A673 (cell line): Measurements from ENCODE around the gene CSNK2B. TPM values are rescaled to one million over a fixed set of nuclear protein-coding genes. Genes with fewer than 3 reads are reported as not detected.

Experiments used
- BruUV-seq: library from RNA; stranded (reverse); fragments of 400-500 nt; replicated peaks from 2 replicates; lab custom pipeline; 2021; lab: Mats Ljungman, UMichigan
- CTCF ChIA-PET: fragments of 300-600 bp; sonication (Branson Sonifier 250); formaldehyde crosslinking; loops from one replicate; lab custom pipeline; 2022; ENCODE audit warnings: antibody characterized with exemption; lab: Charles Lee
- POLR2A ChIA-PET: fragments of 300-600 bp; sonication (Branson Sonifier 250); formaldehyde crosslinking; loops from one replicate; lab custom pipeline; 2022; ENCODE audit warnings: antibody characterized with exemption; ENCODE audit not compliant: low non-redundant PET; lab: Charles Lee
- DNase-seq: peaks from one replicate; pipeline ENCODE4 v3.0.0-alpha.2; 2015; ENCODE audit warnings: low spot score
- H3K27ac ChIP-seq: fragments of 200-600 bp; sonication (generic); 2 replicates; pipeline ENCODE4 v1.5.1; 2016; ENCODE audit warnings: mixed run types, low read depth, mild to moderate bottlenecking, mixed read lengths, antibody characterized with exemption, low read length; ENCODE audit not compliant: poor library complexity, severe bottlenecking
- H3K27me3 ChIP-seq: fragments of 200-600 bp; sonication (generic); replicated peaks from 2 replicates; pipeline ENCODE4 v1.6.1; 2017; ENCODE audit warnings: mixed run types, low read depth, mild to moderate bottlenecking, mixed read lengths, antibody characterized with exemption, low read length; ENCODE audit not compliant: insufficient read depth, poor library complexity
- H3K36me3 ChIP-seq: fragments of 200-600 bp; sonication (generic); 2 replicates; pipeline ENCODE4 v1.6.1; 2016; ENCODE audit warnings: mixed run types, mild to moderate bottlenecking, mixed read lengths, antibody characterized with exemption, low read length; ENCODE audit not compliant: insufficient read depth, poor library complexity, severe bottlenecking
- H3K4me1 ChIP-seq: fragments of 200-600 bp; sonication (generic); 2 replicates; pipeline ENCODE4 v1.6.1; 2017; ENCODE audit warnings: mixed run types, mild to moderate bottlenecking, mixed read lengths, antibody characterized with exemption, low read length; ENCODE audit not compliant: insufficient read depth, poor library complexity, severe bottlenecking
- H3K4me3 ChIP-seq: fragments of 200-600 bp; sonication (generic); 2 replicates; pipeline ENCODE4 v1.5.1; 2016; ENCODE audit warnings: low read depth, mixed run types, mild to moderate bottlenecking, mixed read lengths, low read length; ENCODE audit not compliant: poor library complexity, severe bottlenecking
- H3K9me3 ChIP-seq: fragments of 200-600 bp; sonication (generic); 2 replicates; pipeline ENCODE4 v1.6.1; 2016; ENCODE audit warnings: mixed run types, low read depth, mild to moderate bottlenecking, mixed read lengths, antibody characterized with exemption, low read length; ENCODE audit not compliant: poor library complexity, severe bottlenecking
- EZH2 ChIP-seq: fragments of 200-600 bp; sonication (generic); IDR thresholded peaks from 2 replicates; pipeline ENCODE4 v1.6.1; 2017; ENCODE audit warnings: borderline replicate concordance, low read depth, mild to moderate bottlenecking, mixed read lengths, antibody characterized with exemption, low read length; ENCODE audit not compliant: poor library complexity, severe bottlenecking
- intact Hi-C: fragments of 100-400 bp; cut with micrococcal nuclease; formaldehyde crosslinking; loops from one replicate; pipeline ENCODE4 v1.10.0; 2022; ENCODE audit not compliant: unreplicated experiment
- total RNA-seq: library from RNA; stranded (reverse); gene quantifications from 2 replicates; pipeline ENCODE4 v1.2.3, GENCODE V29; 2021
- TF ChIP-seq, protein P1 (sequence below): fragments of 300-800, 200-600 bp; sonication (generic); conservative IDR thresholded peaks from 2 replicates; pipeline ENCODE4 v1.5.1; 2017; ENCODE audit warnings: low read depth, mild to moderate bottlenecking, antibody characterized with exemption, low read length, moderate library complexity, mixed read lengths

Gene CSNK2B
- total RNA-seq, 1 experiment from 2014 or later = 253 TPM

DNA sequence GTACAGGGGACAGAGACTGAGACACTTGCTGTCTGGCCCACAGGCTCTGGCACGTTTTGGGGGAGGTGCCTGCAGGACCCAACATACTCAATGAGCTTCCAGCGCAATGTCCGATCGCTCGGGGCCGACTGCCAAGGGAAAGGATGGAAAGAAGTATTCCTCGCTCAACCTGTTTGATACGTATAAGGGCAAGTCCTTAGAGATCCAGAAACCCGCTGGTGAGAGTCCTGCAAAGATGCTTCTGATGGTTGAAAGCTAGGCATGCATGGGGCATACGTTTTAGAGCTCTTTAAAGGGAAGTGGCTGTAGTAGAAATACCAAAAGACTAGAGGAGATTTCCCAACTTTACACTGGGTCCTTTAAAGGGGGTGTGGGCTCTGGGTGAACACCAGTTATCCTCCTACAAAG lies 43.2 kb upstream of the CSNK2B start:
- H3K9me3 ChIP-seq = no peaks in the 10 kb centered on the region
- no TSS peak for BruUV-seq
- peak overlapping the region; percentile 76 for H3K4me3 ChIP-seq
- ChIA-PET POLR2A (interaction anchor here (0.5 to 0.6 kb wide), 2 partner anchors 13 to 214 kb away, joined by 3 read pairs; no protein-coding TSS in a partner anchor), CTCF (no interaction called here)
- no peak for DNase-seq
- intact Hi-C loops = loop anchor here (5.0 kb wide), 1 partner anchor 40 kb away; the partner anchor contains the start of genes C6orf47 and GPANK1
- peaks cover 11% of the 10 kb centered on the region for H3K4me1 ChIP-seq
- H3K27ac ChIP-seq = peak overlapping the region; percentile 99
- peaks cover 62% of the 10 kb centered on the region for H3K36me3 ChIP-seq
- TF ChIP-seq EZH2 = no peak
- TF ChIP-seq, protein P1, sequence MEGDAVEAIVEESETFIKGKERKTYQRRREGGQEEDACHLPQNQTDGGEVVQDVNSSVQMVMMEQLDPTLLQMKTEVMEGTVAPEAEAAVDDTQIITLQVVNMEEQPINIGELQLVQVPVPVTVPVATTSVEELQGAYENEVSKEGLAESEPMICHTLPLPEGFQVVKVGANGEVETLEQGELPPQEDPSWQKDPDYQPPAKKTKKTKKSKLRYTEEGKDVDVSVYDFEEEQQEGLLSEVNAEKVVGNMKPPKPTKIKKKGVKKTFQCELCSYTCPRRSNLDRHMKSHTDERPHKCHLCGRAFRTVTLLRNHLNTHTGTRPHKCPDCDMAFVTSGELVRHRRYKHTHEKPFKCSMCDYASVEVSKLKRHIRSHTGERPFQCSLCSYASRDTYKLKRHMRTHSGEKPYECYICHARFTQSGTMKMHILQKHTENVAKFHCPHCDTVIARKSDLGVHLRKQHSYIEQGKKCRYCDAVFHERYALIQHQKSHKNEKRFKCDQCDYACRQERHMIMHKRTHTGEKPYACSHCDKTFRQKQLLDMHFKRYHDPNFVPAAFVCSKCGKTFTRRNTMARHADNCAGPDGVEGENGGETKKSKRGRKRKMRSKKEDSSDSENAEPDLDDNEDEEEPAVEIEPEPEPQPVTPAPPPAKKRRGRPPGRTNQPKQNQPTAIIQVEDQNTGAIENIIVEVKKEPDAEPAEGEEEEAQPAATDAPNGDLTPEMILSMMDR = no peak
- H3K27me3 ChIP-seq = no peaks in the 10 kb centered on the region

DNA sequence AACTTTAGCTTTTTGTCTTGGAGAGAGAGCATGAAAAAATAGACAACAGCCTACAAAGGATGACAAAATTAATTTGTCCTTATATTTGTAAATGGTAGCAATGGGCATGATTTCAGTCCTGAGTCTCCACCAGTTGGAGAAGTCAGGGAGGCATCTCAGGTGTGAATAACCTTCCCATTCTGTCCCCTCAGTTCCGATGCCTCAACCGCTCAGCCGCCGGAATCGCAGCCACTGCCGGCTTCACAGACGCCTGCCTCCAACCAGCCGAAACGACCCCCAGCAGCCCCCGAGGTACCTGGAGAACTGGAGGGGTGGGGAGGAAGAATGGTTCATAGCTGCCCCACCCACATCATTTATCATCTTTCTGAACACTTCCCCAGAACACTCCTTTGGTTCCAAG lies 41.8 kb upstream of the CSNK2B start:
- H3K4me3 ChIP-seq = no peak overlapping the region
- BruUV-seq = no TSS peak
- H3K4me1 ChIP-seq = peaks cover 11% of the 10 kb centered on the region
- no peak for DNase-seq
- no peaks in the 10 kb centered on the region for H3K27me3 ChIP-seq
- H3K36me3 ChIP-seq = peaks cover 76% of the 10 kb centered on the region
- TF ChIP-seq, protein P1 = no peak
- no peak for TF ChIP-seq EZH2
- H3K27ac ChIP-seq = no peak overlapping the region
- POLR2A ChIA-PET = no interaction called here
- H3K9me3 ChIP-seq = no peaks in the 10 kb centered on the region
- CTCF ChIA-PET = no interaction called here
- intact Hi-C loops = loop anchor here (5.0 kb wide), 1 partner anchor 38 kb away; the partner anchor contains the start of genes C6orf47 and GPANK1

DNA sequence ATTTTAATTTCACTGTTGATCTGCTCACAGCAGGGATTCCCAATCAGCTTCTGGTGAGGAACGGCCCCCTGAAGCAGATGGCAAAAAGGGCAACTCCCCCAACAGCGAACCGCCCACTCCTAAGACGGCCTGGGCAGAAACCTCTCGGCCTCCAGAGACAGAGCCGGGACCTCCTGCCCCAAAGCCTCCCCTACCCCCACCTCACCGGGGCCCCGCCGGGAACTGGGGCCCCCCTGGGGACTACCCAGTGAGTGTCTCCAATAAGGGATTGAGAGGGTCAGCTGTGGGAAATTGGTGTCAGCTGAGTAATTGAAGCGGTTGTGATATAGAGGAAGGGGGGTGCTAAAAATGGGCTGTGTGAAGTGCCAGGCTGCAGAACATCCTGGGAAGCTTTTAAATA lies 38.9 kb upstream of the CSNK2B start:
- no peak for DNase-seq
- Histone ChIP-seq H3K9me3 (no peaks in the 10 kb centered on the region), H3K27ac (no peak overlapping the region), H3K4me1 (peaks cover 11% of the 10 kb centered on the region), H3K36me3 (peaks cover 100% of the 10 kb centered on the region), H3K27me3 (no peaks in the 10 kb centered on the region), H3K4me3 (no peak overlapping the region)
- CTCF ChIA-PET = no interaction called here
- POLR2A ChIA-PET = no interaction called here
- intact Hi-C loops = no loop called here
- no peak for TF ChIP-seq EZH2
- TF ChIP-seq, protein P1 = no peak
- no TSS peak for BruUV-seq
